HCT116 (cell line): ENCODE measurements around the gene PRSS21. TPM values are rescaled to one million over a fixed set of nuclear protein-coding genes. Genes with fewer than 3 reads are reported as not detected.

Experiments used
- ATAC-seq: fragments of 200-7000 bp; cut with Tn5 transposase; 2 replicates; pipeline ENCODE4 v1.9.1; 2020; ENCODE audit warnings: mild to moderate bottlenecking, moderate library complexity
- BruUV-seq: library from RNA; stranded (reverse); fragments of 400-500 nt; replicated peaks from 2 replicates; lab custom pipeline; 2021; lab: Mats Ljungman, UMichigan
- CTCF ChIA-PET: fragments of 300-600 bp; sonication (Branson Sonifier 250); formaldehyde crosslinking; loops from one replicate; lab custom pipeline; 2021; ENCODE audit warnings: antibody characterized with exemption; lab: Charles Lee
- POLR2A ChIA-PET: fragments of 300-600, 350-600 bp; sonication (Branson Sonifier 250); formaldehyde crosslinking; loops from one replicate; lab custom pipeline; 2021; ENCODE audit warnings: antibody characterized with exemption; lab: Charles Lee
- RAD21 ChIA-PET, 2 experiments: fragments of 300-600 bp; sonication (Branson Sonifier 250); formaldehyde crosslinking; loops; one replicate each; lab custom pipeline; 2023; ENCODE audit warnings: low total read pairs in 2 of 2; ENCODE audit not compliant: uncharacterized antibody in 2 of 2, unreplicated experiment in 2 of 2, low non-redundant PET in 1 of 2; lab: Charles Lee
- DNase-seq: peaks from one replicate; pipeline ENCODE4 v3.0.0-alpha.2; 2010; ENCODE audit warnings: low read depth, low spot score
- H2AFZ ChIP-seq: fragments of 200-600 bp; shearing (Covaris generic), sonication (generic); 2 replicates; pipeline ENCODE4 v1.6.1; 2017; ENCODE audit warnings: low read depth, mixed run types, mixed read lengths, antibody characterized with exemption, low read length; ENCODE audit not compliant: poor library complexity, severe bottlenecking
- H3K27ac ChIP-seq: 2 replicates; pipeline ENCODE4 v1.5.1; 2012; ENCODE audit warnings: low read depth, low read length
- H3K27me3 ChIP-seq: fragments of 200-600 bp; sonication (generic); 2 replicates; pipeline ENCODE4 v1.6.1; 2016; ENCODE audit warnings: mixed run types, low read length, mixed read lengths; ENCODE audit not compliant: insufficient read depth
- H3K36me3 ChIP-seq, 2 experiments: fragments of 200-500 bp in 1 of 2; fragments of 200-600 bp in 1 of 2; sonication (Bioruptor generic) in 1 of 2; sonication (generic) in 1 of 2; 2 replicates each; pipeline versions ENCODE4 v1.5.1 to v1.6.1; 2014 to 2016; ENCODE audit warnings: low read length in 2 of 2, inconsistent platforms in 1 of 2, mixed read lengths in 1 of 2, mixed run types in 1 of 2; ENCODE audit not compliant: insufficient read depth in 2 of 2, control insufficient read depth in 1 of 2
- H3K4me1 ChIP-seq, 2 experiments: fragments of 200-600 bp in 1 of 2; sonication (generic) in 1 of 2; 2 replicates each; pipeline versions ENCODE4 v1.5.1 to v1.6.1; 2012 to 2017; ENCODE audit warnings: low read length in 2 of 2, inconsistent platforms in 1 of 2, mild to moderate bottlenecking in 1 of 2, mixed read lengths in 1 of 2, mixed run types in 1 of 2, moderate library complexity in 1 of 2; ENCODE audit not compliant: insufficient read depth in 2 of 2, control insufficient read depth in 1 of 2
- H3K4me2 ChIP-seq: fragments of 200-600 bp; sonication (generic); 2 replicates; pipeline ENCODE4 v1.6.1; 2017; ENCODE audit warnings: mixed run types, low read length, mixed read lengths
- H3K4me3 ChIP-seq, 2 experiments: fragments of 200-600 bp in 1 of 2; sonication (generic) in 1 of 2; replicated peaks in 1 of 2; 2 replicates each; pipeline ENCODE4 v1.5.1; 2011 to 2016; ENCODE audit warnings: low read length in 2 of 2, control low read depth in 1 of 2, low read depth in 1 of 2, mild to moderate bottlenecking in 1 of 2, mixed read lengths in 1 of 2, mixed run types in 1 of 2
- H3K79me2 ChIP-seq: fragments of 200-600 bp; sonication (generic); 2 replicates; pipeline ENCODE4 v1.6.1; 2017; ENCODE audit warnings: mild to moderate bottlenecking, mixed run types, low read length, moderate library complexity, mixed read lengths; ENCODE audit not compliant: insufficient read depth
- H3K9ac ChIP-seq: fragments of 200-600 bp; sonication (generic); 2 replicates; pipeline ENCODE4 v1.6.1; 2016; ENCODE audit warnings: low read length, mixed read lengths
- H3K9me2 ChIP-seq: fragments of 200-600 bp; sonication (generic), shearing (Covaris generic); 2 replicates; pipeline ENCODE4 v1.6.1; 2017; ENCODE audit warnings: mixed run types, mild to moderate bottlenecking, moderate library complexity; ENCODE audit not compliant: insufficient read depth
- H3K9me3 ChIP-seq, 2 experiments: fragments of 200-500 bp in 1 of 2; fragments of 200-600 bp in 1 of 2; sonication (Bioruptor generic) in 1 of 2; sonication (generic) in 1 of 2; 2 replicates each; pipeline ENCODE4 v1.6.1; 2014 to 2017; ENCODE audit warnings: low read length in 2 of 2, mixed read lengths in 2 of 2, inconsistent platforms in 1 of 2, low read depth in 1 of 2, mild to moderate bottlenecking in 1 of 2, mixed run types in 1 of 2, moderate library complexity in 1 of 2; ENCODE audit not compliant: control insufficient read depth in 1 of 2, insufficient read depth in 1 of 2
- H4K20me1 ChIP-seq: fragments of 200-600 bp; sonication (generic), shearing (Covaris generic); 2 replicates; pipeline ENCODE4 v1.6.1; 2017; ENCODE audit warnings: mixed run types, mild to moderate bottlenecking, moderate library complexity; ENCODE audit not compliant: insufficient read depth
- CEBPB ChIP-seq: IDR thresholded peaks from 2 replicates; pipeline ENCODE4 v1.6.1; 2012; ENCODE audit warnings: low read depth
- EGR1 ChIP-seq: IDR thresholded peaks from 2 replicates; pipeline ENCODE4 v1.6.1; 2012; ENCODE audit warnings: low read depth
- EZH2 ChIP-seq: fragments of 200-600 bp; sonication (generic); IDR thresholded peaks from 2 replicates; pipeline ENCODE4 v1.6.1; 2017; ENCODE audit warnings: antibody characterized with exemption, mixed run types
- FOSL1 ChIP-seq: IDR thresholded peaks from 2 replicates; pipeline ENCODE4 v1.6.1; 2012; ENCODE audit warnings: low read depth
- JUND ChIP-seq: IDR thresholded peaks from 2 replicates; pipeline ENCODE4 v1.6.1; 2012
- POLR2A ChIP-seq: IDR thresholded peaks from 2 replicates; pipeline ENCODE4 v1.7.0; 2011; ENCODE audit warnings: borderline replicate concordance; ENCODE audit not compliant: insufficient read depth, insufficient read length; ENCODE audit errors: extremely low read depth
- RAD21 ChIP-seq: IDR thresholded peaks from 2 replicates; pipeline ENCODE4 v1.6.1; 2012; ENCODE audit warnings: low read depth, mild to moderate bottlenecking
- SP1 ChIP-seq: IDR thresholded peaks from 2 replicates; pipeline ENCODE4 v1.6.1; 2012; ENCODE audit warnings: low read depth
- ZBTB33 ChIP-seq: IDR thresholded peaks from 2 replicates; pipeline ENCODE4 v1.6.1; 2011; ENCODE audit warnings: mild to moderate bottlenecking, low read length, moderate library complexity; ENCODE audit not compliant: insufficient replicate concordance; ENCODE audit errors: extremely low read depth
- ZFX ChIP-seq: fragments of 450-650 bp; IDR thresholded peaks from 2 replicates; pipeline ENCODE4 v1.6.1; 2017
- ZNF274 ChIP-seq: fragments of 200-500 bp; sonication (Bioruptor generic); IDR thresholded peaks from 2 replicates; pipeline ENCODE4 v1.6.1; 2014; ENCODE audit warnings: mild to moderate bottlenecking, low read depth, low read length, inconsistent platforms
- intact Hi-C: fragments of 100-400 bp; cut with micrococcal nuclease; formaldehyde crosslinking; loops from 2 replicates; pipeline ENCODE4 v1.10.0; 2022
- total RNA-seq: library from RNA; stranded (reverse); gene quantifications from one replicate; pipeline ENCODE4 v1.2.1, GENCODE V29; 2021; ENCODE audit not compliant: unreplicated experiment

The PRSS21 gene
- total RNA-seq, 1 experiment from 2014 or later = 0.39 TPM

DNA sequence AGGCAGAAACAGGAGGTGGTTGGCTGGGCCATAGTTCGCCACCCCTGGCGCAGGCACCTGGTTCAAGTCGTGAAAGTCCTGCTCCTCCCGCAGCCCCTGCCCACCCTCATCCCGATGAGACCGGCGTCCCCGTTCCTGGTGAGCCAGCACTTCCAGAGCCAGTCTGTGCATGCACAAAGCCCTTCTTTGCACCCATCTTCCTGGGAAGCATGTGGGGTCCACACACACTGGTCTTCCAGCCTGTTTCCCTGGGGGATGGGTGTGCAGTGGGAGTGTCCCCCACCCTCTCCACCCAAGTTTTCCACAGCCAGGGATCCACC is 11.4 kb downstream of the PRSS21 start:
- no peak for ATAC-seq
- Histone ChIP-seq H3K4me3 (no peak overlapping the region), H3K9me3 (no peaks in the 10 kb centered on the region), H3K9me2 (no peaks in the 10 kb centered on the region), H4K20me1 (no peaks in the 10 kb centered on the region), H3K4me1 (no peaks in the 10 kb centered on the region), H3K79me2 (no peaks in the 10 kb centered on the region), H3K27ac (no peak overlapping the region), H3K9ac (no peak overlapping the region), H3K27me3 (no peaks in the 10 kb centered on the region), H3K4me2 (no peak overlapping the region), H3K36me3 (no peaks in the 10 kb centered on the region), H2AFZ (no peak overlapping the region)
- ChIA-PET CTCF (no interaction called here), RAD21 (no interaction called here), POLR2A (no interaction called here)
- no peak for TF ChIP-seq ZFX
- no peak for TF ChIP-seq ZBTB33
- no peak for TF ChIP-seq EGR1
- TF ChIP-seq POLR2A = no peak
- no peak for TF ChIP-seq EZH2
- TF ChIP-seq FOSL1 = no peak
- no peak for TF ChIP-seq SP1
- no peak for DNase-seq
- BruUV-seq = no TSS peak
- intact Hi-C loops = no loop called here

- BruUV-seq = no TSS peak
- Histone ChIP-seq H3K27me3 (no peaks in the 10 kb centered on the region), H3K4me3 (no peak overlapping the region), H3K4me1 (no peaks in the 10 kb centered on the region), H3K9me3 (no peaks in the 10 kb centered on the region), H3K4me2 (no peak overlapping the region), H4K20me1 (no peaks in the 10 kb centered on the region), H3K79me2 (no peaks in the 10 kb centered on the region), H3K36me3 (no peaks in the 10 kb centered on the region), H2AFZ (no peak overlapping the region), H3K27ac (no peak overlapping the region), H3K9ac (no peak overlapping the region), H3K9me2 (no peaks in the 10 kb centered on the region)
- no peak for TF ChIP-seq ZNF274
- no peak for TF ChIP-seq POLR2A
- TF ChIP-seq RAD21 = no peak
- no peak for TF ChIP-seq EGR1
- TF ChIP-seq CEBPB = no peak
- TF ChIP-seq JUND = no peak
- intact Hi-C loops = no loop called here
- ATAC-seq = 0 out of 2 replicates have a peak, but pooled peaks have one; percentile 35
- POLR2A ChIA-PET = no interaction called here
- RAD21 ChIA-PET = no interaction called here
- DNase-seq = no peak
- CTCF ChIA-PET = no interaction called here
Observed at GRCh38 chr16:2828876-2829430, 11.9 kb downstream of the PRSS21 start.
